Measurements from ENCODE around the gene TARM1. TPM values are rescaled to one million over a fixed set of nuclear protein-coding genes. Genes with fewer than 3 reads are reported as not detected.

The TARM1 gene
- total RNA-seq: not detected

- Histone ChIP-seq H3K27me3 (replicated peaks; ENCODE audit: insufficient read depth) (no peaks in the 10 kb centered on the region), H3K27ac (no peak within 1 kb of the TSS), H3K4me3 (no peak within 1 kb of the TSS), H3K4me1 (ENCODE audit: control insufficient read depth in 1 of 2, low read depth in 2 of 2) (no peaks in the 10 kb centered on the region), H3K9me3 (peaks cover 11% of the 10 kb centered on the region), H3K36me3 (no peaks in the 10 kb centered on the region)
- ATAC-seq (ENCODE audit: insufficient number of reproducible peaks, low FRiP score, low read depth) (no peak), DNase-seq (ENCODE audit: low spot score) (no peak)
- no peak for TF ChIP-seq CTCF (IDR thresholded peaks at IDR 0.05)
Measured at GRCh38 chr19:54081032-54081431, at the start of gene TARM1. TSS of gene TARM1 (minus strand) at chr19:54081365. CDS start at chr19:54081340, 25 bp downstream.

DNA sequence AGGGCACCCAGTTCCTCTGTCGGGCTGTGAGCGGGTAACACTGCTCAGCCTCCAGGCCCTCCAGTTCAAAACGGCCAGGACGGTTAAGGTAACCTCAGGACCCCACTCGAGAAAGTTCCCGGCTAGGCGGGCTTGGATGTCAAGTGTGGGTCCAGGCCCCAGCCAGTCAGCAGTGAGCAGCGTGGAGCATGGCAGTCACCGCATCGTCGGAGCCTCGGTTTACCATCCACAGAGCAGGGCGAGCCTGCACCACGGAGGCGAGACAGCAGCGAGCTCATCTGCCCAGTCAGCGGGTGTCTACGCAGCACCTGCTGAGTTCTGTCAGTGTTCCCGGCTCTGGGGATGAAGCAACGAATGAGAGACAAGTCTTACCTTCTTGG, 48.4 kb upstream of the TARM1 start:
- no peaks in the 10 kb centered on the region for H3K27me3 ChIP-seq (replicated peaks; ENCODE audit: insufficient read depth)
- ATAC-seq (ENCODE audit: insufficient number of reproducible peaks, low FRiP score, low read depth) (no peak), DNase-seq (ENCODE audit: low spot score) (no peak)
- H3K4me3 ChIP-seq: no peak overlapping the region
- H3K36me3 ChIP-seq: peaks cover 52% of the 10 kb centered on the region
- no peaks in the 10 kb centered on the region for H3K4me1 ChIP-seq (ENCODE audit: control insufficient read depth in 1 of 2, low read depth in 2 of 2)
- no peak overlapping the region for H3K27ac ChIP-seq
- no peak for TF ChIP-seq CTCF (IDR thresholded peaks at IDR 0.05)
- no peaks in the 10 kb centered on the region for H3K9me3 ChIP-seq

DNA sequence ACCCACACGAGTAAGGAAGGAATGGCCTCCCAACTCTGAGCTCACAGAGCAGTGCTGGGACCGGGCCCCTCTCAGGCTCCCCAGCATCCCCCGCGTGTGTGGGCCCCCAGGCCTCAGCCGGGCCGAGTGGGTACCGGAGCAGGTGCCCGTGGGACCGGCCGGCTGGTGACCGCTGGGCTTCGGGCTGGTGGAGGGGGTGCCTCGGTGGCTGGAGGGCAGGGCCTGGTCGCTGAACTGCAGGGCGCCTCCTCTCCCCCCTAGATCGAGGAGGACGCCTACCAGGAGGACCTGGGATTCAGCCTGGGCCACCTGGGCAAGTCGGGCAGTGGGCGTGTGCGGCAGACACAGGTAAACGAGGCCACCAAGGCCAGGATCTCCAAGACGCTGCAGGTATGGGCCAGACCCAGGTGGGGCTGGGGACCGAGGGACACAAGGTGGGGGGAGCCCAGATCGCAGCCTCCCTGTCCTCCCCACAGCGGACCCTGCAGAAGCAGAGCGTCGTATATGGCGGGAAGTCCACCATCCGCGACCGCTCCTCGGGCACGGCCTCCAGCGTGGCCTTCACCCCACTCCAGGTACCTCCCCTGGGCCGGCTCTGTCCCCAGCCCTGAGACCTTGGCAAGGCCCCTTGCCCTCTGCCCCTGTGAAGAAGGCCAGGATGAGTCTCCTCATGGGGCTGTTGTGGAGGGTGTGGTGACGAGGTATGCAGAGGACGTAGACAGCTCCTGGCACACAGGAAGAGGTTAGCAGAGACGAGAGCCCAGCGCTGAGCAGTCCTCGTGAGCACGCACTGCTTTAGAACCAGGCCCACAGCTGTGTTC, 47.8 kb upstream of the TARM1 start:
- Histone ChIP-seq H3K4me3 (no peak overlapping the region), H3K27ac (no peak overlapping the region), H3K9me3 (no peaks in the 10 kb centered on the region), H3K27me3 (replicated peaks; ENCODE audit: insufficient read depth) (no peaks in the 10 kb centered on the region), H3K4me1 (ENCODE audit: control insufficient read depth in 1 of 2, low read depth in 2 of 2) (no peaks in the 10 kb centered on the region), H3K36me3 (peaks cover 58% of the 10 kb centered on the region)
- no peak for ATAC-seq (ENCODE audit: insufficient number of reproducible peaks, low FRiP score, low read depth)
- TF ChIP-seq CTCF (IDR thresholded peaks at IDR 0.05): no peak
- no peak for DNase-seq (ENCODE audit: low spot score)

DNA sequence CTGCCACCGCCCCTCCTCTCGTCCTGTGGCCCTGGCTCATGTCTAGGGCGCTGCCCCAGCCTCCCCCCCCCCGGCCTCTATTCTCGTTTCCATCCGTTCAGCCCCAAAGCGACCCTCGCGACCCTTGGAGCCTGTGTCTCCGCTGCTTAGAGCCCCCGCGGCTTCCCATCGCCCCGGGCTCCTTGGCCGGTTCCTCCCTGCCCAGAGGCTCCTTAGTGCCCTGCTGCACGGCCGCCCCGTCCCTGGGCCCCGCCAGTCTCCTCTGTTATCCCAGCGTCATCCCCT, 47.2 kb upstream of the TARM1 start:
- no peak overlapping the region for H3K4me3 ChIP-seq
- peaks cover 64% of the 10 kb centered on the region for H3K36me3 ChIP-seq
- H3K9me3 ChIP-seq: no peaks in the 10 kb centered on the region
- no peaks in the 10 kb centered on the region for H3K4me1 ChIP-seq (ENCODE audit: control insufficient read depth in 1 of 2, low read depth in 2 of 2)
- TF ChIP-seq CTCF (IDR thresholded peaks at IDR 0.05): no peak
- DNase-seq (ENCODE audit: low spot score) (no peak), ATAC-seq (ENCODE audit: insufficient number of reproducible peaks, low FRiP score, low read depth) (no peak)
- H3K27me3 ChIP-seq (replicated peaks; ENCODE audit: insufficient read depth): no peaks in the 10 kb centered on the region
- no peak overlapping the region for H3K27ac ChIP-seq

GRCh38 chr19:54127688-54128440, 46.7 kb upstream of the TARM1 start:
- Histone ChIP-seq H3K4me1 (ENCODE audit: control insufficient read depth in 1 of 2, low read depth in 2 of 2) (no peaks in the 10 kb centered on the region), H3K9me3 (no peaks in the 10 kb centered on the region), H3K27me3 (replicated peaks; ENCODE audit: insufficient read depth) (no peaks in the 10 kb centered on the region), H3K27ac (no peak overlapping the region), H3K36me3 (peaks cover 69% of the 10 kb centered on the region), H3K4me3 (no peak overlapping the region)
- TF ChIP-seq CTCF (IDR thresholded peaks at IDR 0.05): no peak
- no peak for ATAC-seq (ENCODE audit: insufficient number of reproducible peaks, low FRiP score, low read depth)
- no peak for DNase-seq (ENCODE audit: low spot score)

Data from thoracic aorta (tissue), 2 donors.